PC-9 (cell line): ENCODE measurements around the gene TLE1. TPM values are rescaled to one million over a fixed set of nuclear protein-coding genes. Genes with fewer than 3 reads are reported as not detected.

Experiments used
- BruUV-seq: library from RNA; stranded (reverse); fragments of 400-500 nt; replicated peaks from 2 replicates; lab custom pipeline; 2021; lab: Mats Ljungman, UMichigan
- CTCF ChIA-PET: fragments of 300-600 bp; sonication (Branson Sonifier 250); formaldehyde crosslinking; loops from one replicate; lab custom pipeline; 2022; ENCODE audit warnings: antibody characterized with exemption; lab: Charles Lee
- POLR2A ChIA-PET: fragments of 300-600 bp; sonication (Branson Sonifier 250); formaldehyde crosslinking; loops from one replicate; lab custom pipeline; 2022; ENCODE audit warnings: antibody characterized with exemption; ENCODE audit not compliant: unreplicated experiment; lab: Charles Lee
- DNase-seq, 2 experiments: peaks; one replicate each; pipeline versions ENCODE4 v3.0.0 to v3.0.0-alpha.2; 2015 to 2022; ENCODE audit warnings: mixed read lengths in 1 of 2
- H2AFZ ChIP-seq: fragments of 200-600 bp; sonication (generic); 2 replicates; pipeline ENCODE4 v1.8.1; 2017; ENCODE audit warnings: antibody characterized with exemption
- H3F3A ChIP-seq: fragments of 200-600 bp; sonication (generic); 2 replicates; pipeline ENCODE4 v1.8.1; 2017; ENCODE audit warnings: antibody characterized with exemption, mild to moderate bottlenecking, low read depth; ENCODE audit not compliant: insufficient read depth
- H3K27ac ChIP-seq: fragments of 200-600 bp; sonication (generic); 2 replicates; pipeline ENCODE4 v1.6.1; 2016; ENCODE audit warnings: mixed run types
- H3K27me3 ChIP-seq: fragments of 200-600 bp; sonication (generic); 2 replicates; pipeline ENCODE4 v1.6.1; 2016; ENCODE audit warnings: low read depth, mixed run types; ENCODE audit not compliant: insufficient read depth
- H3K36me3 ChIP-seq: fragments of 200-600 bp; sonication (generic); 2 replicates; pipeline ENCODE4 v1.6.1; 2016; ENCODE audit warnings: low read depth, mixed run types
- H3K4me1 ChIP-seq: fragments of 200-600 bp; sonication (generic); replicated peaks from 2 replicates; pipeline ENCODE4 v1.6.1; 2016; ENCODE audit warnings: mixed run types; ENCODE audit not compliant: insufficient read depth
- H3K4me2 ChIP-seq: fragments of 200-600 bp; sonication (generic); 2 replicates; pipeline ENCODE4 v1.6.1; 2017; ENCODE audit warnings: mixed run types
- H3K4me3 ChIP-seq: fragments of 200-600 bp; sonication (generic); 2 replicates; pipeline ENCODE4 v1.6.1; 2016; ENCODE audit warnings: mixed run types
- H3K79me2 ChIP-seq: fragments of 200-600 bp; sonication (generic); 2 replicates; pipeline ENCODE4 v1.6.1; 2017; ENCODE audit warnings: low read depth, mixed run types
- H3K9me2 ChIP-seq: fragments of 200-600 bp; sonication (generic); 2 replicates; pipeline ENCODE4 v1.8.1; 2017; ENCODE audit warnings: mild to moderate bottlenecking; ENCODE audit not compliant: insufficient read depth
- H3K9me3 ChIP-seq: fragments of 200-600 bp; sonication (generic); 2 replicates; pipeline ENCODE4 v1.8.1; 2016; ENCODE audit warnings: low read depth; ENCODE audit not compliant: insufficient read depth
- H4K20me1 ChIP-seq: fragments of 200-600 bp; sonication (generic); 2 replicates; pipeline ENCODE4 v1.8.1; 2017; ENCODE audit not compliant: insufficient read depth
- CTCF ChIP-seq: fragments of 200-600 bp; sonication (generic); conservative IDR thresholded peaks from 2 replicates; pipeline ENCODE4 v1.6.1; 2017; ENCODE audit warnings: mixed run types, antibody characterized with exemption, mild to moderate bottlenecking, moderate library complexity
- EZH2 ChIP-seq: fragments of 200-600 bp; sonication (generic); IDR thresholded peaks from 2 replicates; pipeline ENCODE4 v1.8.0; 2017; ENCODE audit warnings: antibody characterized with exemption, low read depth
- intact Hi-C: fragments of 100-400 bp; cut with micrococcal nuclease; formaldehyde crosslinking; loops from one replicate; pipeline ENCODE4 v1.10.0; 2022; ENCODE audit not compliant: unreplicated experiment
- total RNA-seq: library from RNA; stranded (reverse); gene quantifications from 2 replicates; pipeline ENCODE4 v1.2.3, GENCODE V29; 2021

The TLE1 gene
- total RNA-seq, 1 experiment from 2014 or later = 80.9 TPM

GRCh38 chr9:81616141-81616540 lies 73.2 kb downstream of the TLE1 start:
- Histone ChIP-seq H2AFZ (no peak overlapping the region), H4K20me1 (no peaks in the 10 kb centered on the region), H3K36me3 (peaks cover 18% of the 10 kb centered on the region), H3K79me2 (no peaks in the 10 kb centered on the region), H3K4me3 (no peak overlapping the region), H3K27me3 (no peaks in the 10 kb centered on the region), H3K4me1 (no peaks in the 10 kb centered on the region), H3K27ac (no peak overlapping the region), H3F3A (no peaks in the 10 kb centered on the region), H3K4me2 (no peak overlapping the region), H3K9me2 (no peaks in the 10 kb centered on the region), H3K9me3 (no peaks in the 10 kb centered on the region; the same call in 1 of the 2 replicates)
- TF ChIP-seq EZH2 (no peak), CTCF (no peak)
- no TSS peak for BruUV-seq
- CTCF ChIA-PET = no interaction called here
- POLR2A ChIA-PET = no interaction called here
- intact Hi-C loops = no loop called here
- no peak for DNase-seq

GRCh38 chr9:81614335-81614734 lies 75.0 kb downstream of the TLE1 start:
- no peak for DNase-seq
- no peaks in the 10 kb centered on the region for H4K20me1 ChIP-seq
- no peak overlapping the region for H2AFZ ChIP-seq
- H3K4me2 ChIP-seq = no peak overlapping the region
- peaks cover 18% of the 10 kb centered on the region for H3K36me3 ChIP-seq
- ChIA-PET CTCF (no interaction called here), POLR2A (no interaction called here)
- no peak overlapping the region for H3K4me3 ChIP-seq
- no peaks in the 10 kb centered on the region for H3F3A ChIP-seq
- H3K9me3 ChIP-seq = no peaks in the 10 kb centered on the region; the same call in 1 of the 2 replicates
- H3K4me1 ChIP-seq = no peaks in the 10 kb centered on the region
- no peak for TF ChIP-seq EZH2
- TF ChIP-seq CTCF = no peak
- no peak overlapping the region for H3K27ac ChIP-seq
- no TSS peak for BruUV-seq
- no peaks in the 10 kb centered on the region for H3K9me2 ChIP-seq
- no peaks in the 10 kb centered on the region for H3K79me2 ChIP-seq
- H3K27me3 ChIP-seq = no peaks in the 10 kb centered on the region
- intact Hi-C loops = no loop called here

- Histone ChIP-seq H3K9me3 (no peaks in the 10 kb centered on the region; the same call in 1 of the 2 replicates), H3K9me2 (no peaks in the 10 kb centered on the region), H3K4me1 (no peaks in the 10 kb centered on the region), H3K27me3 (no peaks in the 10 kb centered on the region), H4K20me1 (no peaks in the 10 kb centered on the region), H3K4me2 (no peak overlapping the region), H3K27ac (no peak overlapping the region), H3K36me3 (peaks cover 23% of the 10 kb centered on the region), H3K79me2 (no peaks in the 10 kb centered on the region), H2AFZ (no peak overlapping the region), H3K4me3 (no peak overlapping the region), H3F3A (no peaks in the 10 kb centered on the region)
- ChIA-PET POLR2A (no interaction called here), CTCF (no interaction called here)
- TF ChIP-seq CTCF (no peak), EZH2 (no peak)
- intact Hi-C loops = no loop called here
- no TSS peak for BruUV-seq
- no peak for DNase-seq
These were observed 76.1 kb downstream of the TLE1 start for GRCh38 chr9:81613002-81613812.
